ENCODE data around the gene PPEF2.

DNA sequence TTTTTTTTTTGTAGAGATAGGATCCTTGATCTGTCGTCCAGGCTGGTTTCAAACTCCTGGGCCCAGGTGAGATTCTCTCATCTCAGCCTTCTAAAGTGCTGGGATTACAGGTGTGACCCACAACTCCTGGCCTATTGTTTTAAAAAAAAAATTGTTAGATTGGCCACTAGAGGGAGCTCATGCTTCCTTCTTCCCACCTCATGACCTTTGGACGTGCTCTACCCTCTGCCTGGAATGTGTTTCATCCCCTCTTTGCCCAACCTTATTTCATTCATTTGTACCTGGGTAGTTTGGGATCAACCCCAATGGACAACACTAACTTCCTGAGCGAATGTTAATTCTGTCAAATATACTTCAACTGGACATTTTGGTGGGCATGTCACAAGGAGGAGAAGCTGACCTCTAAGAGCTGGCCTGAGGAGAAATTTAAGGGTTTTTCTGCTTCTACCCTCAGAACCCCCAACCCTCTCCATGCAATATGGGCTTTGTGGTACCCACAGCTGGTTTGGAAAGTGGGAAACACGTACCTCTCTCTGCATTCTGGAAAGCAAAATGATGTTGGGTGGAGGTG is 6.4 kb downstream of the PPEF2 start:
- TF ChIP-seq, protein P1, sequence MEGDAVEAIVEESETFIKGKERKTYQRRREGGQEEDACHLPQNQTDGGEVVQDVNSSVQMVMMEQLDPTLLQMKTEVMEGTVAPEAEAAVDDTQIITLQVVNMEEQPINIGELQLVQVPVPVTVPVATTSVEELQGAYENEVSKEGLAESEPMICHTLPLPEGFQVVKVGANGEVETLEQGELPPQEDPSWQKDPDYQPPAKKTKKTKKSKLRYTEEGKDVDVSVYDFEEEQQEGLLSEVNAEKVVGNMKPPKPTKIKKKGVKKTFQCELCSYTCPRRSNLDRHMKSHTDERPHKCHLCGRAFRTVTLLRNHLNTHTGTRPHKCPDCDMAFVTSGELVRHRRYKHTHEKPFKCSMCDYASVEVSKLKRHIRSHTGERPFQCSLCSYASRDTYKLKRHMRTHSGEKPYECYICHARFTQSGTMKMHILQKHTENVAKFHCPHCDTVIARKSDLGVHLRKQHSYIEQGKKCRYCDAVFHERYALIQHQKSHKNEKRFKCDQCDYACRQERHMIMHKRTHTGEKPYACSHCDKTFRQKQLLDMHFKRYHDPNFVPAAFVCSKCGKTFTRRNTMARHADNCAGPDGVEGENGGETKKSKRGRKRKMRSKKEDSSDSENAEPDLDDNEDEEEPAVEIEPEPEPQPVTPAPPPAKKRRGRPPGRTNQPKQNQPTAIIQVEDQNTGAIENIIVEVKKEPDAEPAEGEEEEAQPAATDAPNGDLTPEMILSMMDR (conservative IDR thresholded peaks at IDR 0.05; ENCODE audit: low read depth, low read length): peak; percentile 52
- TF ChIP-seq EZH2 (IDR thresholded peaks at IDR 0.05; ENCODE audit: borderline replicate concordance, low read depth, low read length, poor library complexity, severe bottlenecking): no peak
